HG02798 (cell line): ENCODE data around the gene GORASP2.
"Not testable (repeated sequence)": the region's sequence is repeated elsewhere in the genome, so short reads cannot be mapped to it uniquely, and the experiment has no call there.

Experiments used
- ATAC-seq: cut with Tn5 transposase; IDR thresholded peaks from one replicate; pipeline ENCODE4 v1.9.1; 2021; ENCODE audit warnings: mild to moderate bottlenecking; ENCODE audit not compliant: unreplicated experiment, poor library complexity

GORASP2 gene

DNA sequence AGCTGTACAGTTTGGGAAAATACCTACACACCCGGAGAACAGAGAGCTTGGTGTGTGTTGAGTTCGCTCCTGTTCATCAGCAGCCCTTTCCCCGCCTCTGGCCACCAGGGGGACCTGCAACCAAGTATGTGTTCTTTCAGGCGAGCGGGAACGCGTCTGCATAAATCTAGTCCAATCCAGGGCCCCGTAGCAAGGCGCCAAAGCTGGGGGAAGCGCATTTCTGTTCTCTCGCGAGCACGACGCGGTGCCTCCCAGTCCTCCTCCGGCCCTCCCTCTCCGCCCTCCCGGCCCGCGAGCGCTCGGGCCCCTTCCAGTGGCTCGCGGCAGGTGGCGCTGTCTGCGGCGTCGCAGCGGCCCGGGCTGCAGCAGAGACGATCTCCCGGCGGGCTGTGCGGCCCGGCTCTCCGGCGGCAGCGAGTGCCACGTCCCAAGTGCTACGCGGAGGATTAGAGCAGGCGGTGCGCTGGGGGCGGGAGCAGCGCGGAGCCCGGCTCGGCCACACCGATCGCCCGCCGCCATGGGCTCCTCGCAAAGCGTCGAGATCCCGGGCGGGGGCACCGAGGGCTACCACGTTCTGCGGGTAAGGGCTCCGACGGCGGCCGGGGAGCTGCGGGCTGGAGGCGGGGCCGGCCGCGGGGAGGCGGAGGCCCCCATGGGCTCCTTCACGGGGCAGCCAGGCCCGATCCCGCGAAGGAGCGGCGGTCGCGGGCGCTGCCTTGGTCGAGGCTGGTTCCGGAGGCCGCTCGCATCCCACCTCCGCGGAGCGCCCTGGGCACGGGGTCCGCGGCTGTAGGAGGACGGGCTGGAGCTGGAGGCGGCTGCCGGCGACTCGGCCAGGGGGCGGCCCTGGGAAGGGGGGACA is at the start of gene GORASP2:
Gene GORASP2 (plus strand): TSS at position 430 of the 862 bp plus-strand sequence. CDS start 88 bp downstream, at position 518.
- ATAC-seq, result peak; percentile 92

DNA sequence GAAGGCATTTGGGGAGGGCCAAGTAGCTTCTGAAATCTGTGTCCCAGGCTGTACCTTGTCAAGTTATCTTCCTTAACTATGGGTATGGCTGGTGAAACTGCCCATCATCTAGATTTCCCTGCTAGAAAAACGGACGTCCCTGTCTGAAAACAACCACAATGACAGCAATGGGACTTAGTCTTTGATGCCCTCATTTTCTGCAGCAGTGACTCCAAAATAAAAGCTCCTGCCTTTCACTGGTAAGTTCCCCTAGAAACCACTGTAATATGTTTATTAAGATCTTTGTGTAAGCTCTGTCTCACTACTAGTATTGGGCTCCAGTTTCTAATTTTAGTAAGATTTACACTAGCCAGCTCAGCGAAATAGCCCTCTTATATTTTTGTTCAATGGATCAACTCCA is 47.2 kb upstream of the GORASP2 start:
- ATAC-seq, result no peak

DNA sequence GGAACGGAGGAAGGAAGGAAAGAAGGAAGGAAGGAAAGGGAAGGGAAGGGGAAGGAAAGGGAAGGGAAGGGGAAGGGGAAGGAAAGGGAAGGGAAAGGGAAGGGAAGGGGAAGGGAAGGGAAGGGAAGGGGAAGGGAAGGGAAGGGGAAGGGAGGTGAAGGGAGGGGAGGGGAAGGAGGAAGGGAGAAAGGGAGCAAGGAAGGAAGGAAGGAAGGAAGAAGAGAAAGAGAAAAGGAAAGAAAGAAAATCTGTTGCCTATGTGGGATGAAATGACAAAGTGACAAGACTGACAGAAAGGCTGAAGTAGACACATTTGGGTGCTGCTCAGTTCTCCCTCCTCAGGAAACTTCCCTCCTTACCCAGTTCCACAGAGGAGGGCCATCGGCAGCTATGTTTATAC is 46.3 kb upstream of the GORASP2 start:
- no peak for ATAC-seq

DNA sequence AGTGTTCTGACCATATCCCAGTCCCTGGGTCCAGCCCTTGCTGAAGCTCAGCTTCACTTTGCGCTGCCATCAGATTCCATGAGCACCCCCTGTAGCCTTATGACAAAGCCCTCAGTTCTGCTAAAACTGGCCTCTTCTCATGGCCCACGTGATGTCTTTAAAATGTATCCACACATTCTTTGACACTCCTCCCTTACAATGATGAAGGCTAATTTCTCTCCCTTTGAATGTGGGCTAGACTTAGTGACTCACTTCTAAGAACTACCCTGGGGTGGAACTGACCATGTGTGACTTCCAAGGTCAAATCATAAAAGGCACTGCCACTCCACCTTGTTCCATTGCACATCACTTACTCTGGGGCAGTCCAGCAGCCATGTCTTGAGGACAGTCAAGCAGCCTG is 45.4 kb upstream of the GORASP2 start:
- no peak for ATAC-seq

DNA sequence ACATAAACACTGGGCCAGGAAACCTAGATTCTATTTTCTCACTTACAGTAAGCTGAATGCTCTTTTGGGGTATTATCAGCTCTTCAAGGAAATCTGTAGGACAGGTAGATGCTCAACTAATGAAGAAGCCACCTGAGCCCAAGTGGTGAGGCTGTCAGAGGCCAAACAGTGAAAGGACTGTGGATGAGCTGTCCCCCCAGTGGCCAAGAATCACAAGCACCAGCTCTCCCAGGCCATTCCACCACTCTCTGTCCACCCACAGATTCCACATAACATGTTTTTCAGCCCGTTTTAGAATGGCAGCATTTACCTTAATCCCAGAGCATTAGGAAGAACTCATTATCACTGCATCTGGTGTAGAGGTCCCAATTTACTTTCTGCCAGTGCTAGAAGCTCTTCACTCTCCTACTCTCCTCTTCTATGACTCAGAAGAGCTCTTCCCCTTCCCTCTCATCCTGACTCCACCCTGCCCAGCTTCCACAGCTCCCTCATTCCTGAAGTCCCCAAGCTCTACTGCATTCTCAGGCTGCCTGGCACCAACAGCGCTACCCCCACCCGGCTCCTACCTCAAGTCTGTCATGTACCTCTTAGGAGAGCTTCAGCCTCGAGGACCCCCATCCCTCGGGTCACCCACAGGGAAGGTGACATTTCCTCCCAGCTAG is 43.8 kb upstream of the GORASP2 start:
- ATAC-seq, result no peak

DNA sequence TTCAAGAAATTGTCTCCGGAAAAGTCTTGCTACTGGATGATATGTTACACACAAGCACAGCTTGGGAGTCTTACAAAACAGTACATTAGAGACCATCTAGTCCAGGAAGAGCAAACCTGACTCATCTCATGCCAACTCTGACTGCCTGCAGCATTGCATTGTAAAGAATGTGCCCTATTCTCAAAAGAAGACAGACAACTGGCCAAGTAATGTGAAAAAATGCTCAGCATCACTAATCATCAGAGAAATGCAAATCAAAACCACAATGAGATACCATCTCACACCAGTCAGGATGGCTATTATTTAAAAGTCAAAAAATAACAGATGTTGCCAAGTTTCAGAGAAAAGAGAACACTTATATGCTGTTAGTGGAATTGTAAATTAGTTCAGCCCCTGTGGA is 42.7 kb upstream of the GORASP2 start:
- no peak for ATAC-seq

DNA sequence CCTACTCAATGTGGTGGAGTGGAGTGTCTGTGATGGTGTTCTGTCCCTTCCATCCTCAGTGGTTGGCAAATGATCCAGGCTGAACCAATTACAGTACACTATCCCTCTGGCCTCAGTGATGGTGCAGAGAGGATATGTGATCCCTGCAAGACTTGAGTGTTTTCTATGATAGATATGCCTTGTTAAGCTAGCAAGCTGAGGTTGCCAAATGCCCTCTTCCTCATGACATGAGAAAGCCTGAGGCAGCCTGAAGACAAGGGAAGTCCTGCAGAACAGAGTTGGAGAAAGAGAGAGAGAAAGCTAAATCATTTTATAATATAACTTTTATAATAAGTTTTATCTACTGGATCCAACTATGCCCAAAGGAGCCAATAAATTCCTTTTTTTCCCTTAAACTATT is 41.6 kb upstream of the GORASP2 start:
- no peak for ATAC-seq

DNA sequence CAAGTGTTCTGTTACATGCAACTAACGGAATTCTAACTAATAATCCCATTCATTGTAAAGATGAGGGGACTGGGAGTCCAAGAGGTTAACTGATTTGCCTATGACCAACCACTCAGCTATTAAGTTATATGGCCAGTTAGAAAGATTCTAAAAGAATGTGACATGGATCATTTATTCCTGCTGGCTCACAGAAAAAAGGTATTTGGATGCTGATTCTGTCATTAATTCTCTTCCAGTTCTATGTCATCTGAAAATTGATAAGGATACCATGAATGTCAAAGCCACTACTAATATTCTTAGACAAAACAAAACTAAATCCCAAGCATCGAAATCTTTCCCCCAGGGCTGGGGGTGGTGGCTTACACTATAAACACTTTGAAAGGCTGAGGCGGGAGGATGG is 41.2 kb upstream of the GORASP2 start:
- ATAC-seq, result no peak

DNA sequence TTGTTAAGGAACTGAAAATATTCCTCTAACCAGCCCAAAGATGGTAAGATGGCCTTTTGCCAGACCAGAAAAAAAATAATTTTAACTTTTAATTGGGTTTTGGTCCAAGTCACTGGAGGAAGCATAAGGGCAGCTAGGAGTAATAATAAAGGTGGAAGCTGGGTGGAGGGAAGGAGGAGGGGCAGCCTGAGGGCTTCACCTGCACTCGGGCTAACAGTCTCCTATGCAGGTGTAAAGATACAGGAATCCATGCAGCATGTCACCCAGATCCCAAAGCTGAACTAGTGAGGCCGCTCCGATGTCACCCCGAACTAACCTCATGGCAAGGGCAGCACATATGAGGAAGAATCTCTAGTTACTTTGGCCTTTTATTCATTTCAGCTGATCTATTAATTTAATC is 37.2 kb upstream of the GORASP2 start:
- ATAC-seq, result no peak

DNA sequence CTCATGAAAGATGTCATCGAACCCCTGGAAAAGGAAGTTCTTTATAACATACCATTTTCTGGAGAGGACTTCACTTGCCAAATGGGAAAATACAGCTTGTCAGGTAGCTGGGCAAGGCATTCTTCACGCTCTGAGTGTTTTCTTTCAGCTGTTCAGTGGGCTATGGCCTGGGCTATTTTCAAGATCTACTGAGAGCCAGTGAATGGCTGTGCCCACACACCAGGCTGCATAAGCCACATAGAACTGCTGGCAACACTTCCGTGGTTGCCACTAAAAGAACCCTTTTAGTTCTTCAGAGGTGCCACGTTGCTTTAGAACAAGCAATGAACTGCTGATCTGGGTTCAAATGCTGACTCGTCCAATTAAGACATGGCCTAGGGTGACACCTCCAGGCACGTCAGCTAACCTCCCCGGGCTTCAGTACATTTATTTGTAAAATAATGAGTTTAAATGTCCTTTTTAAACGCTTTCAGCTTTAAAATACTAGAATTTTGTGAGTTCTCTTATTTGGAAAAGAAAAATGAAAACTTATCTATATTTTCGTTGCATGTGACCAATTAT is 36.6 kb upstream of the GORASP2 start:
- ATAC-seq, result no peak

DNA sequence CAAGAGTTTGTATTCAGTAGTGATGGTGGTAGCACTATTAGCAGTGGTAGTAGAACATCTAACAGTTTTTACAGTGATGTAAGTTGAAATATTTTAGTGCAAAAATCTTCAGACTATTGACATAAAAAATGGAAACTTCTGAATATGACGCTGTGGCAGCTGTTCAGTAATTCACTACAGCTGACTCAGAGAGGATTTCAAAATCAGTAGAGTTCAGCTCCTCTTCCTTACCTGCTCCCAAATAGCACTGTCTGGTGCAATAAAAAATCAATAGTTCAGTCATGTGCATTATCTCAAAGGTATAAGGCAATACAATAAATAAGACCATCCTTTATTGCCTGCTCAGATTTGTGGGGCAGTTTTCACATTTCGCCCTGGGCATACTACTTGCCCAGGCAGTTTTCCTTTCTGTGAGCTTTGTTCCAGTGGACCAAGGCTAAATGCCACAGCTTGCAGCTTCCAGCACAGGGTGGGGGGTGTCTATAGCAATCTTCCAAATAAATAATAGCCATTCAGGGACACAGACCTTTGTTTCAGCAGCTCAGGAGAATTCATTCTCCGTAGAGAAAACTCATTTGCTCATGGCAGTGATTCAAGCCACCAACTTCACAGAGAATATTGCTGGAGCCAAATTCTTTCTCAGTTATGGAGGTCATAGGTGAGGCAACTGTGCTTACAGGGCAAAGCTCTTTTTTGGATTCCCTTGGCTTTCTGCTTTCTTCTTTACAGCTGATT is 33.9 kb upstream of the GORASP2 start:
- ATAC-seq, result no peak

DNA sequence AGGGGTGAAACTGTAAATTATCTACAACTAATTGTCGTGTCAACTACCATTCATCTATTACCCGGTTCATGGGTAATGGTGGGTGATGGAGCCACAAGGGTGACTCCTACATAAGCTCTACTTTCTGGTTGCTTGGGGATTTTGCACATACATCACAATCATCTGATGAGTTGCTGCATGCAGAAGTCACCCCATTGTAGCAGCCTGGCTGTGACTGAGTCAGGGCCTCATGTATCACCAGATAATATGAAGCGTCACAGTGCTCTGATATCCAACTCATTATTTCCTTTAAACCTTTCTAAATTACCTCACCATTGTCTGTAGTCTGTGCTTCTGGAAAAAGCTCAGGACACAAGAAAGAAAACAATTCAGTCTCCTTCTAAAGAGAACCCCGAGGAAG is 32.4 kb upstream of the GORASP2 start:
- ATAC-seq, result no peak

DNA sequence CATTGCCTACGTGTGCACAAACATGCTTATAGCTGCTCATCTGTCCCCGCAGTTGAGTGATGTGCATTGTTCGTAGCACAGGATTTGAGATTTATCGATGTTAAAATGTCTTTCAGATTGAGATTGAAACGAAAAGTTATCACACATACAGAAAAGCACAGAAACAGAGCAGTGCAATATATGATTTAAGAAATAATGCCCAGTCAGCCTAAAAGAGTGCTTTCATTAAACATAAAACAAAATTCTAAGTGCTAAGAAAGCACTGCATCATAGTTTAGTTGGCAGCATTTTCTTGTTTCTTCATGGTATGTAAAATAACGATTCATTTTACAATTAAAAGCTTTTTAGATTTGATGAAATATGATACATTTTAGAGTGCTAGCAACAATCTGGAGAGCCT is 31.9 kb upstream of the GORASP2 start:
- no peak for ATAC-seq

DNA sequence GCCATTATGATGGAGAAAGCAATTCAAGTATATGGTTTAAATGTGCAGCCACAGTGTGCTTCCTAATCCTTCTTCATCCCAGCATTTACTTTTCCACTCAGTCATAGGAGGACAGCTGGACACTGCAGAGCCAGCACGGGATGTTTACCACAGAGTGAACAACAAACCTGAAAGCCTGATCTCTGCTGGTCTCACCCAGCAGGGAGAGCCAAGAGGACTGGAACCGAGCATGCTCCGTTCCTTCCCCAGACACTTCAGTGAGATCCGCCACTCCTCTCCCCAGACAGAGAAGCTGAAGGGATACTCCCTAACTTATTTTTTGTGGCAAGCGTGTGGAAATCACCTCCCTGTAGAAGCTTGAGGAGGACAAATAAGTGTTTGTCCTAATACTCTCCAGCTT is 23.2 kb upstream of the GORASP2 start:
- no peak for ATAC-seq

DNA sequence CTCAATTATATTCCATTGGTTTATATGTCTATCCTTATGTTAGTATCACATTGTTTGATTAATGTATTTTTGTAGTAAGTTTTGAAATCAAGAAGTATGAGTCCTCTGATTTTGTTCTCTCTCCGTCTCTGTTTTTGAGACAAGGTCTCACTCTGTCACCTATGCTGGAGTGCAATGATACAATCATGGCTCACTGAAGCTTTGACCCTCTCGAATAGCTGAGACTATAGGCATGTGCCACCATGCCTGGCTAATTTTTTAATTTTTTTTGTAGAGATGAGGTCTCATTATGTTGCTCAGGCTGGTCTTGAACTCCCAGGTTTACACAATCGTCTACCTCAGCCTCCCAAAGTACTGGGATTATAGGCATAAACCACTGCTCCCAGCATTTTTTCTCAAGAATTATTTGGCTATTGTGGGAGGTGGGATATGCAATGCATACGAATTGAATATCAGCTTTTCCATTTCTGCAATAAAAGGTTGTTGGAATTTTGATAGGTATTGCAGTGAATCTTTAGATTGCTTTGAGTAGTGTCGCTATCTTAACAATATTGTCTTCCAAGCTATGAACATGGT is 17.7 kb upstream of the GORASP2 start:
- ATAC-seq, result no peak

DNA sequence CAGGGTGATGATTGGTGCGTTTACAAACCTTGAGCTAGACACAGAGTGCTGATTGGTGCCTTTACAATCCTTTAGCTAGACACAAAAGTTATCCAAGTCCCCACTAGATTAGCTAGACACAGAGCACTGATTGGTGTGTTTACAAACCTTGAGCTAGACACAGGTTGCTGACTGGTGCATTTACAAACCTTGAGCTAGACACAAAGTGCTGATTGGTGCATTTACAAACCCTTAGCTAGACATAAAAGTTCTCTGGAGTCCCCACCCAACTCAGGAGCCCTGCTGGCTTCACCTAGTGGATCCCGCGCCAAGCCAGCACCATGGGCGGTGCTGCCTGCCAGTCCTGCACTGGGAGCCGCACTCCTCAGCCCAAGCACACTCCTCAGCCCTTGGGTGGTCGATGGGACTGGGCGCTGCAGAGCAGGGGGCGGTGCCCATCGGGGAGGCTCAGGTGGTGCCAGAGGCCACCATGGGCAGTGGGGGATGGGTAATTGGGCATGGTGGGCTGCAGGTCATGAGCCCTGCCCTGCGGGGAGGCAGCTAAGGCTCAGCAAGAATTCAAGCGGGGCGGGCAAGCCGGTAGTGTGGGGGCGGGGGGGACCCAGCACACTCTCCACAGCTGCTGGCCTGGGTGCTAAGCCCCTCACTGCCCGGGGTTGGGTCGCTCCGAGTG is 13.9 kb upstream of the GORASP2 start:
- ATAC-seq, result not testable (repeated sequence)

DNA sequence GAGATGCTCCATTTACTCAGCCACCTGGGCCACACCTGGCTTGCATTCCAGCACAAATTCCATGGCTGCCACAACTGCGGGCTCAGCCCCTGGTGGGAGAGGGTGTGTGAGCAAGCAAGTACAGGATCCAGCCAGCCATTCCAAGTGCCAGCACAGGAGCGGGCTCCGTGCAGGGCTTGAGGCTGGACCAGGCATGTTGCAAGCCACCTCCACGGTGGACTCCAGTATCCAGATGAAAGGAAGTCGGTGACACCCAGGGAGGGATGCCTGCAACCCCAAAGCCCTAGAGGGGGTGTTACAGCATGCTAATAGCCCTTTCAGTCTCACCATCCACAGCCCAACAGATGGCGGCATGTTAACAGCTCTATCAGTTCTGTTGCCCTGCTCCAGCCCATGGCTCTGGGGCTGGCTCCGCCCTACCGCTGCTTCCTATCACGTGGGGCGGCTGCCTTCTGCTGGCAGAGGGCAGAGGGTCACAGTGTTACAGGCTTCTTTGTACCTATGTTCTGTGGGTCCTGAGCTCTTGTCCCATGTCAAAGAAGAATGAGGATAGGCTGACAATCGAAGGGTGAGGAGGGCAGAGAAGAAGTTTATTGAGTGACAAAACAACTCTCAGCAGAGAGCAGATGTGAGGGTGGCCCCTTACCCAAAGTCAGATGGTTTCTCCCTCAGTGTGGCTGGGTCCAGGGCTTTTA is 11.7 kb upstream of the GORASP2 start:
- ATAC-seq, result no peak

DNA sequence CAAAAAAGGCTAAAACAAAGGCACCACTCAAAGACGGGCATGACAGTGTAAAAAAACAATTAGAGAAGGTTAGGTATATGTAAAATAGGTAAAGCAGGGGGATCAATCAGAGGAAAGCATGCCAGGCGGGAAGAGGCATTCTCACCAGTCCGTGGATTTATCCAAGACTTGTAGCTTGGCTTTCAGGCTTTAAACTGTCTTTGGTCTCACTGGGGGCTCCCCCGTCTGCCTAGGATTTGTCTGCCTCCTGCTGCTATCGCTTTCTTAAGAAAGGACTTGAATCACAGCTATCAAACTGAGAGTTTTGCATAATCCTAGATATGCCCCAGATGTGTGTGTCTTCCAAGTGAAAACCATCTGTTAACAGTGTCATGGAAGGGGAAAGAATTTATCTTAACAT is 11.1 kb upstream of the GORASP2 start:
- ATAC-seq, result no peak

DNA sequence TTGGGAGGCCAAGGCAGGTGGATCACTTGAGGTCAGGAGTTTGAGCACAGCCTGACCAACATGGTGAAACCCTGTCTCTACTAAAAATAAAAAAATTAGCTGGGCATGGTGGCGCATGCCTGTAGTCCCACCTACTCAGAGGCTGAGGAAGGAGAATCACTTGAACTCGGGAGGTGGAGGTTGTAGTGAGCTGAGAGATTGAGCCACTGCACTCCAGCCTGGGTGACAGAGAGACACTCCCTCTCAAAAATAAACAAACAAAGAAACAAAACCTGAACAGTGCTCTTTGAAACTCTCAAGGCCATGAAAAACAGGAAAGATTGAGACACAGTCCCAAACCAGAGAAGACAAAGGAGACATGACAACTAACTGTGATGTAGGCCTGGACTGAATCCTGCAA is 7.2 kb upstream of the GORASP2 start:
- not testable (repeated sequence) for ATAC-seq
